Hindlimb muscle (tissue), 1 donor: ENCODE data around the gene POTEG. TPM values are rescaled to one million over a fixed set of nuclear protein-coding genes. Genes with fewer than 3 reads are reported as not detected.
"Not testable (repeated sequence)": the region's sequence is repeated elsewhere in the genome, so short reads cannot be mapped to it uniquely, and the experiment has no call there.

Experiments used
- DNase-seq: peaks from one replicate; pipeline ENCODE4 v3.0.0-alpha.2; 2013
- polyA plus RNA-seq: library from polyadenylated mRNA; unstranded; fragments of 120-200 nt; gene quantifications from one replicate; pipeline ENCODE4 v1.2.1, GENCODE V29; 2013; ENCODE audit not compliant: insufficient read length

Gene POTEG
- polyA plus RNA-seq, 1 donor: not detected

DNA sequence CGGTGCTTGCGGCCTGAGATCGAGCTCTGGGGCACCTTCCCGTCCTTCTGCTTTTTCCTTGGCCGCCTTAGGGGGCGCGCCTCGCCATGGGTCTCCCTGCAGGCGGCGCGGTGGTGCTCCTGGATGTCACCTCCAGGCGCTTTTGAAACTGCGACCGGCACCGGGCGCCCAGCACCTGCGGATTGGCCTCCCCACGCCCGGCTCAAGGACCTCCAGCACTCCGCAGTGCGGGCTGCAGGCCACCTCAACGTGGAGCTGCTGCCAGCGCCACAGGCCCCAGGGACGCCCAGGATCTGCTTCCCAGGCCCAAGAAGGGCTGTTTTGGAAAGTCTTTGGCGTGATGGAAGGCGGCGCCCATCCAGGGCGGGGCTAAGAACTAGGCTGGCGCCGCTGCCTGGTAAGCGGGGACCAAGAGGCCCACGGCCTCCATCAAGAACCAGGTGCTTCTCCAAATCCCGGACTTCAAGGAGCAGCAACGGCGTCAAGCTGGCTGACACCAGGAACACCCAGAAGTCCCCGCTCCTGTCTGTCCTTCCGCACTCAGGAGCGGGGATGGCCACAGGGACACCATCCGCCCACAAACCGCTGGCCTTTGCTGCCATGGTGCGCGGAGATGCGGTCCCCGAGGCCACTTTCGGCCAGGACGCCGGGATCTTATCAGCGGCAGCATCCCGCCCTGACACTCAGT, 61.2 kb downstream of the POTEG start:
- not testable (repeated sequence) for DNase-seq

DNA sequence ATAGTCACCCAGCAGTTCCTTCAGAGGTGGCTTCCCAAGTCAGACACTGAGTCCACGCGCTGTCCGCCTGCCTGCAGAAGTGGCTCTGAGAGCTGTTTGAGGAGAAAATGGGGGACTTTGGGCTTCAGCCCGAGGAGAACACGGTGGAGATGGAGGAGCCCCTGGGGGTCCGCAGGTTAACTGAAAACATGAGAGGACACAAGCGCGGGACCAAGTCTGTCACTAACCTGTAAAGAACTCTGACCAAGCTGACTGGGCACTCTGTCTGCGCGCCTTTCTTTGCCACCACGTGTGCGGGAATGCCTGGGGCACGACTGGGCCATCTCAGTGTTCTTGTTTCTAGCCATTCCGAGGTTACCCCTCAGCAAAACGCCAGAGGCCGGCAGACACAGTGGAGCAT, 62.4 kb downstream of the POTEG start:
- not testable (repeated sequence) for DNase-seq

DNA sequence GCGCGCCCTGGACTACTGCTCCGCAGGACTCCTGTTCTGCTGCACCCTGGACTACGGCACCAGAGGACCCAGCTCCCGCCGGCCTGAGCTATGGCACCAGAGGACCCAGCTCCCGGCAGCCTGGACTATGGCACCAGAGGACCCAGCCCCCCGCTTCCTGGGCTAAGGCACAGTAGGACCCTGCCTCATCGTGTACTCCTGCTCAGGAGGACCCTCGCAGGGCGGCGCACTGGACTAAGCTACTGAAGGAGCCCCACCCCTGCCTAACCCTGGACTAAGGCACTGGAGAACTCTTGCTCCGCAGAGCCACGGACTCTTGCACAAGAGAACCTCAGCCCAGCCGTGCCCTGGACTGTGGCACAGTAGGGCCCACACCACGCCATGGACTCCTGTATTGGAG, 71.3 kb downstream of the POTEG start:
- not testable (repeated sequence) for DNase-seq

DNA sequence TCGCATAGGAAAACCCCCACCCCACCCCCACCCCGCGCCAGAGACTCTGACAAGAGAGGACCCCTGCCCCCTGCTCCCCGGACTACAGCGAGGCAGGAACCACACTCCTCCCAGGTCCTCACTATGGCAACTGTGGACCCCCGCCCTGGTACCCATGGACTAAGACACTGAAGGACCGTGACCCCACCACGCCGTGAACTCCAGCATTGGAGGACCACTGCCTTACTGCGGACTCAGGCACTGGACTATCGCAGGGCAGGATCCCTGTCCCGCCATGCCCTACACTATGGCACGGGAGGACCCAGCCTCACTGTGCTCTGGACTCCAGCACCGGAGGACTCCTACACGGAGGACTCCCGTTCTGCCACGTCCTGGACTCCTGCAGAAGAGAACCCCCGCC, 71.8 kb downstream of the POTEG start:
- not testable (repeated sequence) for DNase-seq

DNA sequence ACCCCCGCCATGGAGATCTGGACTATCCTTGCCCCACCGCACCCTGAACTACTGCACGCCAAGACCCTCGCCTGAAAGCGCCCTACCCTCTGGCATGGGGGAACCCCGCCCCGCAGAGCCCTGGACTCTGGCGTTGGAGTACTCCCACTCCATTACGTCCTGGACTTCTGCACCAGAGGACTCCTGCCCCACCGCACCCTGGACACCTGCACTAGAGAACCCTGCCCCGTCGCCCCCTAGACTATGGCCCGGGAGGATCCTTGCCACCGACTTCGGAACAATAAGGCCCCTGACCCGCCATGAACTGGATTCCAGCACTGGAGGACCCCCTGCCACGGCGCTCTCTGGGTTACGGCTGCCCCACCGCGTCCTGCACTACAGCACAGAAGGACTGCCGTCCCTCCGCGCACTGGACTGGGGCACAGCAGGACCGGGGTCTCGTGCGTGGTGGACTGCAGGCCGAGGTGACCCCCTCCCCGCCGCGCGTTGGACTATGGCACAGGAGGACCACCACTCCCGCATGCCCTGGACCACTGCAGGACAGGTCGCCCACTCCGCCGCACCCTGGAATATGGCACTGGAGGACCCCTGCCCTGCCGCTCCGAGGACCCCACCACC, 72.4 kb downstream of the POTEG start:
- DNase-seq: not testable (repeated sequence)

DNA sequence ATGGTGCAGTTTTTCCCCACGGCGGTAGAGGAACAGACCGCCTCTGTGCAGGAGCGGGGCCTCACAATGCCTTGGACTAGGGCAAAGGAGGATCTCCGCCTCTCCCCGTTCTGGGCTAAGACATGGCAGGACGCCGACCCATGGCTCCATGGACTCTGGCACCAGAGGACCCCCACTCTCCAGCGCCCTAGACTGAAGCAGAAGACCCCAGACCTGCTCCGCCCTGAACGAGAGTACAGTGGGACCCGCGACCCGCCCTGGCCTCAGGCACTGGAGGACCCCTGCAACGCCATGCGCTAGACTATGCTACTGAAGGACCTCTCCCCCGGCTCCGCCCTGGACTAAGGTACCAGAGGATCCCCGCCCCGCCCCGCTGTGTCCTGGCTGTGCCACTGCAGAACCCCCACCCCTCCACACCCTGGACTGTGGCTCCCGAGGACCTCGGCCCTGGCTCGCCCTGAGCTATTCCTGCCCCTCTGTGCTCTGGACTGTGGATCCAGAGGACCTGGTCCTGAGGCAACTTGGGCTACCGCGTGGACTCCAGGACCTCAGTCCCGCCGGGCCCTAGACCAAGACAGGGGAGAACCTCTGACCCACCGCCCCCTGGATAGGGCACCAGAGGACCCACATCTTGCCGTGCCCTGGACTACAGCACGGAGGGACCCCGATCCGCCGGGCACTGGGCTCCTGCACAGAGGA, 73.1 kb downstream of the POTEG start:
- DNase-seq: not testable (repeated sequence)
